ENCODE results near the gene EZR. TPM values are rescaled to one million over a fixed set of nuclear protein-coding genes. Genes with fewer than 3 reads are reported as not detected.

EZR gene
- total RNA-seq, 1 experiment from 2014 or later, result 29.3 TPM

DNA sequence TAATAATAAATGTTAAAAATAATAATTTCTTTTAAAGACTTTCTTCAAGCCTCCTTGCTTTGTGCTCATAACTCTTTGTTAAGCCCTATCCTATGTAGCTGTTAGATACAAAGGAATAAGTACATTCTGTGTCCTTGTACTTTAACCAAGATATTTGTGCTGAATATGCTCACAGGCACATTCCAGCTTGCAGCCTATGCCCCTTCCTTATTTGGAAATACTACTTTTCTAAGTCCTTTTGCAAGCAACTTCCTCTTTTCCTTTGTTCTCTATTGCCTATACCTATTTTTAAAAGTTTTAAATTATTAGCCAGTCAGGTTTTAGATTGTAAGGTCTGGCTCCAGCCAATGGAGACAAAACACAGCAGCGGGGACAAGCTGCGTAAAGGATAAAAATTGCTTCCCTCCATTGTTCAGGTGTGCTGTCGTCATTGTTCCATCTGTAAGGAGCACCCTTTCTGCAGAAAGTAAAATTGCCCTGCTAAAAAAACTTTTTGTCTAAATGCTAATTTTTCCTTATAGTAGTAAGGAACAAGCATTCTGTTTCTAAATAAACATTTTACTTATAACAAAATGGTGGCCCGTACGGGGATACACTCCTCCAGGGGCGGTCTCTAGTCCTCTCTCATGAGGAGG, 89.1 kb downstream of the EZR start:
- DNase-seq (ENCODE audit: low spot score), result no peak

DNA sequence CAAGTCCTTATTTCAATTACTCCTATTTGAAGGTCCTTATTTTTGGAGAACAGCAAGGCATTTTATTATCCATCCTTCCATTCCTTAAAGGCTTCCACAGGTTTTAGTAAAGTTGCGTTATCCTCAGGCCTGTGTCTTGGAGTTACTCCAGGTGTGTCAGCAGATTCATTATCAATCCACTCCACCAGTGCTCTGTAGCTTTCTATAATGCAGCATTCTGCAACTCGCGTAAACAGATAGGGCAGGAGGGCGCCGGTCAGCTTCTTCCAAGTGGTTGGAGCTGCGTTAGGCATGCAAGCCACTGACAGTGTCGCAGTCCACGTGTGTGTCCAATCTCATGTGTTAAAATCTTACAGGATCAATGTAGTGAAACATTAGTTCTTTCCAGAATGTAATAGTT, 93.5 kb downstream of the EZR start:
- no peak for DNase-seq (ENCODE audit: low spot score)

DNA sequence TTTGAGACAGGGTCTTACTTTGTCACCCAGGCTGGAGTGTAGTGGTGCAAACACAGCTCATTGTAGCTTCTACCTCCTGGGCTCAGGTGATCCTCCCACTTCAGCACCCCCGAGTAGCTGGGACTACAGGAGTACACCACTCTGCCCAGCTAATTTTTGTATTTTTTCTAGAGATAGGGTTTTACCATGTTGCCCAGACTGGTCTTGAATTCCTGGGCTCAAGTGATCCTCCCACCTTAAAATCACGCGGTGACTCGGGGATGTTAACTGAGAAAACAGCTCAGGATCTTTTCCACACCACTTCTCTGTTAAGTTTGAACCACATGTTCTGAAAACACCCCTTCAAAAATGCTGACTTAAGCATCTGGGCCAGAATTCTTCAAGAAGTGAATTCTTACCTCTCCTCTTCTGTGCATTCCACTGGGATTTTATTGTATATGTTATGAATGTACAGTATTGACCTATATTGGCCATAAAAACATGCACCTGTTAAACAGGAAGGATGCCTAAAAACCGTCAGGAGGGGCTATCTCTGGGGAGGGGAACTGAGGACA, 96.9 kb downstream of the EZR start:
- no peak for DNase-seq (ENCODE audit: low spot score)

DNA sequence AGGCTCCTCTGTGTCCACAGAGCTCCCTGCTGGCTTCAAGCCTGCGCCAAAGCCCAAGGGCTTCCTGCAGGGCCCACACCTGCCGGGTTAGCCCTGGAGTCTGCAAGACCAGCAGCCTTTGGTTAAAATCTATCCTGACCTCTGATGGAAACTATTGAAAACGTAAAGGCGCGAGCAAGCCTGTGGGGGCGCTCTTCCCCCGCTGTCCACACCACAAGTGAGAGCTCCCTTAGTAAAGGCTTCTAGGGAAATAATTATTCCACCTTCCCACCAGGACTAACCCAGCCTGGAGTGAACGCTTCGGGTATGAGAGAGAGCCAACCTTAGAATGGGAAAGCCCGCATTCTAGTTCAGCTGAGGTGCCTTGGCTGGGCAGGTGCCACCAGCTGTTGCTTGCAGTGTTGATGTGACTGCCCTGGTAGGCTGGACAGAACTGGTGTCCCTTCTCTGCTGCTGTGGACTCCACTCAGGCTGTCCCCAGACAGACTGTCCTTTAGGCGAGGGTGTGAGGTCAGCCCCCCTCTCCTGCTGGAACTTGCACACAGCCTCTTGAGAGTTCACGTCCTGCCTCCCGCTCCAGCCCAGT, 100.6 kb downstream of the EZR start:
- DNase-seq (ENCODE audit: low spot score), result no peak

DNA sequence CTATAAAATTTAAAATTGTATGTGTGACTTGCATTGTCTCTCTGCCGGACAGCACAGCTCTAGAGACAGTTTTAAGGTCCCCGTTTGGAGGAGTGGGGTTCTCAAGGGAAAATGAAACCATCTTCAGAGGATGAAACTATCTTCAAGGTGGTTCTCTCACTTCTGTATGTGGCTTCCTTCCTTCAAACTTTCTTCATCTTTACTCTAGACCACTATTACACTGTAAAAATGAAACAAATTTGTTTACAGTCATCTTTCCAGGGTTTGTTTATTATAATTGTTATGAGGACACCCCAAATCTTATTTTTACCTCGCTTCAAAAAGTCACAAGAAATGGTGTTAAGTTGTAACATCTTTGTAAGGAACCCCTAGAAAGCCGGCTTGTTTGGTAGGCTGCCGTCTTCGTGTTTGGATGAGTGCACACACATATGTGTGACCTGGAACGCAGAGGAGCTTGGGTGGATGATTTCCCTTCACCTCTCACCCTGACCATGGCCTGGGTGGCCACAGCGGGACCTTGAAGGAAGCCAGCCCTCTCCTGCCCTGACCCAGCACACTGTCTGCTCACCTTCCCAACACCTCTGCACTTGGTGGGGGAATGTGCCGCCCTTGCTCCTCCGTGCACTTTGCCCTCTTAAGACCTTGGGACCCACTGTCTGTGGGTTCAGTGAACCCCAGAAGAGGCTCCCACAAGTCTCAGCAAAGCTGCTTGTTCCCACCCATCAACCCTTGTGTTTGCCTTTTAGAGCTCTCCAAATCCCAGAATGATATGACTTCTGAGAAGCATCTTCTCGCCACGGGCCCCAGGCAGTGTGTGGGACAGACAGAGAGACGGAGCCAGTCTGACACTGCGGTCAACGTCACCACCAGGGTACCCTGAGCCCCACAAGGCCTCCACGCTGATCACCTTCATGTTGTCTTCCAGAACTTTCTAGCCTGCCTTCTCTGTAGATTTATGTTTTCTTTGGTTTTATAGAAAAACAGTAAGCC, 101.5 kb downstream of the EZR start:
- no peak for DNase-seq (ENCODE audit: low spot score)

Other genes with a start within 250 kb of the EZR start
- gene DYNLT1, start 174.6 kb downstream of the EZR start, total RNA-seq (2014; rRNA removed; shearing (Covaris generic)), result 40.1 and 58.7 TPM in 2 replicates
- 1.0 TPM in 1 of 2 replicates, not detected in the other for gene SYTL3, start 169.3 kb downstream of the EZR start, total RNA-seq (2014; rRNA removed; shearing (Covaris generic))
- gene RSPH3, start 180.8 kb upstream of the EZR start, total RNA-seq (2014; rRNA removed; shearing (Covaris generic)), result 1.3 and 2.1 TPM in 2 replicates
- not detected in 2 replicates for gene TAGAP, start 225.6 kb upstream of the EZR start, total RNA-seq (2014; rRNA removed; shearing (Covaris generic))